Measurements from ENCODE around the gene ERN1. TPM values are rescaled to one million over a fixed set of nuclear protein-coding genes. Genes with fewer than 3 reads are reported as not detected.
"Not testable (repeated sequence)": the region's sequence is repeated elsewhere in the genome, so short reads cannot be mapped to it uniquely, and the experiment has no call there.

Gene ERN1
- total RNA-seq, result 9.9 and 14.1 TPM in 2 replicates

DNA sequence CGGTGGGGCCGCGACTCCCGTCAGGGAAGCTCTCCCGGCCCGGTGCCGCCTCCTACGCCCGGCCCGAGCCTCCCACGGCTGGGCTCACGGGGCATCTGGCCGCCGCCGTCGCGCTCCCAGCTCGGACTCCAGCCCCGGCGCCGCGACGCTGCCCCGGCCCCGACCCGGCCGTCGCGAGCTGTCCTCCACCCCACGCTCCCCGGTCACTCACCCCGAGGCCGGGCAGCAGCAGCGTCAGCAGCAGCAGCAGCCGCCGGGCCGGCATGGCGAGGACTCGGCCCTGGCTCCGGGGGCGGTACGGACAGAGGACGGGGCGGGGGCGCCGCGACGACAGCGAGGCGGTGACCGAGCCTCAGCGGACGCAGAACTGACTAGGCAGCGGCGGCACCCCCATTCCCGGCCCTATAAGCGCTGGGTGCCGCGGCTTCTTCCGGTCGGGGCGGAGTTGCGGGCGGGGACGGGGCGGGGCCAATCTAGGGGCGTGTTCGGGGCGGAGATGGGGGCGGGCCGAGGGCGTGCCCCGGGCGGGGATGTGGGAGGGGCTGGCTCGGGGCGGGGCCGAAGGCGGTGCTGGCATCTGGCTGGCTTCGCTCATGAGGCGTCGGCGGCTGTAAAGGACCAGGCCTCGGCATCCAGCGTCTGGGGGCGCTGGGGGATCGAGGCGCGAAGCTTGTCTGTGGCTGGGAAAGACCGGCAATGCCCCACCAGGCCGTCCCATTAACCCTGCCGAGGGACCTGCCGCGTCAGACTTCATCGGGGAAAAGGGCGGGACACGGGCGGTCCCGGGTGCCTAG is at the start of gene ERN1:
Gene ERN1, minus strand, starts transcription at position 380 of the 794 bp plus-strand sequence. Its CDS starts 115 bp downstream, at position 265.
- peak; percentile 84 for DNase-seq (ENCODE audit: low read depth, low spot score)

DNA sequence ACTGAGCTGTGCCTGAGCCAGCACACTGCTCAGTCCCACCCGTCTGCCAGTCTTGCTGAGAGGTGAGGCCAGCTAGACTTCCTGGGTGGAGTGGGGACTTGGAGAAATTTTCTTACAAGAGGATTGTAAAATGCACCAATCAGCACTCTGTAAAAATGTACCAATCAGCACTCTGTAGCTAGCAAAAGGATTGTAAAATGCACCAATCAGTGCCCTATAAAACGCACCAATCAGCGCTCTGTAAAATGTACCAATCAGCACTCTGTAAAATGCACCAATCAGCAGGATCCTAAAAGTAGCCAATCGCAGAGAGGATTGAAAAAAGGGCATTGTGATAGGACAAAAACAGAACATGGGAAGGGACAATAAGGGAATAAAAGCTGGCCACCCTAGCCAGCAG is 49.1 kb upstream of the ERN1 start:
- not testable (repeated sequence) for DNase-seq (ENCODE audit: low read depth, low spot score)

DNA sequence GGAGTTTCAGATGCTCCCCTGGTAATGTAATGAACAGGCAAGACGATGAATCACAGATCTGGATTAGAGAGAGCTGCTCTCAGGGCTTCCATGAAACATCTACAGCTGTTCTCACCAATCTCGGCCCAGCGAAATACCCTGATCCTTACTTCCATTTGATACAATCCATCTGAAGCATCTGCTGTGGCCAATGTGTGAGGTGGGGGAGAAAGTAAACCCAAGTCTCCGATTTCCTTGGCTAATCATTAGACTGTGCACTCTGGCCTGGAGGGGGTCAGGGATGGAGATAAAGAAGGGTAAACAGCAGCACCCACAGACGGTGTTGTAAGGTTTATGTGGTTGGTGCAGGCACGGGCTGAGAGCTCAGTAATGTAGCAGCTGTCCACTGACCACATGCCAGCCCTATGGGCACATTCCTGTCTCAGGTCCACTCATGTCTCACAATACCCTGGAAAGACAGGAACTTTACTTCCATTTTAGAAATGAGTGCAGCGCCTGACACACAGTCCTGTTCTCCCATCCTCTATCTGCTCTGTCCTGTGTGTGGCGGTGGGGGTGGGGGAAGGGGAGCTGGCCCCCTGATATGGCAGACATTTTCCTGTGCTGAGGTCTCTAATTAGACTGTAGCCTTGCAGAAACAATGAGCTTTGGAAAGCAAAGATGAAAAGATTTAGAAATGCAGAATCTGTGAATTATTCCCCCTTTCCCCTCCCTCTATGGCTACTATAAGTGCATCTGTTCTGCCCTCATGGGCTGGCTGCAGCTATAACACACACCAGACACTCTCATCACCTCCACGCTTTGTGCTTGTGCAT is 48.3 kb upstream of the ERN1 start:
- DNase-seq (ENCODE audit: low read depth, low spot score), result no peak

DNA sequence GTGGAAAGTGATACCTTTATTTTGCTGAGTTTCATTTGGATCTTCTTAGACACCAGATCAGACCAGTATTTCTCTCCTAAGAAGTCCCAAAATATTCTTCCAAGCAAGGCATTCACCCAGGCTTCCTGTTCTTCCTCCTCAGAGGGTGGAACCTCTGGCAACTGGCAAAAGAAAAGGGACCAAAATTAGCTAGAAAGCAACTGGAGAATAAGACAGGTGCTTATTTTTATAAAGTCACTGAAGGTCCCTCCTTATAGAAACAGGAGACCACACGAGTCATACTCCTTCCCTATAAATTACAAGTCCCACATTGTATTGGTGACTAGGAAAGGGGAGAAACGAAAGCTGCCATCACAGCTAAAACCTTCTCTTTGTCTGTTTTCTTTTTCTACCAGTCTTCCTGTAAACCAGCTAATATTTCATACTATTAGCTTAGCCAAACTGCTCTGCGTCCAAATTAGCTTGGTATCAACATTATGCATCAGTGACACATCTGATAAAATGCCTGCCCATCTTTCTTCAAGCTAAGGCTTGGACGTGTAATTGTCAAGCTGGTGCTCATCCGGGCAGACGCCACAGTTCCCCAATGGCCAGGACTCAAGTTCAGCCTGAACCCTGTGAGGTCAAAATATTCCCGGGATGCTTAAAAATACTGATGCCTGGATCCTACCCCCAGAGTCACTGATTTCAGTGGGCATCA is 47.5 kb upstream of the ERN1 start:
- DNase-seq (ENCODE audit: low read depth, low spot score), result no peak

DNA sequence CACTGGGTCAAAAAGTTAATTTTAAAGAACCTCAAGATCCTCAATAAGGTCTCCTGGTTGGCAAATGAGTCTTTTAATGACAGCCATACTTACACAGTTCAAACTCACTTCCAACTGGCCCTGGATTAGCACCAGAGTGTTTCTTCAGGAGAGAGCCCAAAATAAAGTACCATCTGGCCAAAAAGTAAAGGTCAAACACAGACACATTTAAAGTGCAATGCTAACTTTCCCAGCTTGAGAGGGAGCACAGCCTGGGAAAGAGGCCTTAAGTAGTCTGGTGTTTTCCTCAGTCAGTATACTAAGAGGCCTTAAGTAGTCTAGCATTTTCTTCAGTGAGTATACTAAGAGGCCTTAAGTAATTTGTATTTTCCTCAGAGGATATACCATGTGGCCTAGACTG is 46.6 kb upstream of the ERN1 start:
- no peak for DNase-seq (ENCODE audit: low read depth, low spot score)

DNA sequence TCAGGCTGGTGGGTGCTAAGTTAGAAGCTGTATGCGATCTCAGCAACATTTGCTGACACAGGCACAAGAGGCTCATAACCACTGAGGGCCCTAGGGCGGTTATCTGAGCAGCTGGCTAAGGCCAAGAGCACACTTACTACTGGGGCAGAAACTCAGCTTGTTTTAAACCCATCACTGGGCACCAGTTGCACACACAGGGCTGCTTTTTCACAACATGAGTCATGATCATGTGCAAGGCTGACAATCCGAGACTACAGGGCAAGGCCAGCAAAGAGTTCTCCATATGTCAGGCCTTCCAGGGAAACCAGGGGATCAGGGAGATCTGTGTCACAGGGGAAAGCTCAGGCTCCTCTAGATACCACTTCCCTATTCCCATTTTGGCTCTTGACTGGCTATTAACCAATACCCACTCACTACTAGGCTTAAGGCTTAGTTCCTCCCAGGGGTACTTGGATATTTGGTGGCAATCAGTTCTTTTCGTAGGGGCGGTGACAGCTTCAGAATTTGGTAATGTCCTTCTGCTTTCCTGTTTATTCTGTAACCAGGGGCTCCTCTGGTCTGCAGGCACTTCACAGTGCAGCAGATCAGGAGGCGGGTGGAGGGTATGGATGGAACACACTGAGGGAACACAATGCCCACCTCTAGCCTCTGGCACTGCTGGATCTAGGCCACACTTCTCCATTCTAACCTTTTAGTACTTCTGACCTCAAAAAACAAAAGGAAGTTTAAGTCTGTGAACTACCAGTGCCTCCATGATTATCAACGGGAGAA is 44.9 kb upstream of the ERN1 start:
- peak; percentile 52 for DNase-seq (ENCODE audit: low read depth, low spot score)

DNA sequence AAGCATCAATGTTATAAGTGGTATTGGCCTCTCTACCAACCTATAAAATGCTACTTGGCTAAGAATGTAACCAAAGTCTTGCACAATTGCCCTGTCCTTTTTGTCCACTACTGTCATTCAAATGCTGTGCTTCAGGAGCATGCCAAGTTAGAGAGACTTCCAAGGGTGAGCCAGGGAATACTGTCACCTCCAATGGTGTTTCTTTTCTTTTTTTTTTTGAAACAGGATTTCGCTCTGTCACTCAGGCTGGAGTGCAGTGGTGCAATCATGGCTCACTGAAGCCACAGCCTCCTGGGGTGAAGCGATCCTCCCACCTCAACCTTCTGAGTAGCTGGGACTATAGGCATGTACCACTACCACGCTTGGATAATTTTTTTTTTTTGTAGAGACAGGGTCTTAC is 43.7 kb upstream of the ERN1 start:
- no peak for DNase-seq (ENCODE audit: low read depth, low spot score)

DNA sequence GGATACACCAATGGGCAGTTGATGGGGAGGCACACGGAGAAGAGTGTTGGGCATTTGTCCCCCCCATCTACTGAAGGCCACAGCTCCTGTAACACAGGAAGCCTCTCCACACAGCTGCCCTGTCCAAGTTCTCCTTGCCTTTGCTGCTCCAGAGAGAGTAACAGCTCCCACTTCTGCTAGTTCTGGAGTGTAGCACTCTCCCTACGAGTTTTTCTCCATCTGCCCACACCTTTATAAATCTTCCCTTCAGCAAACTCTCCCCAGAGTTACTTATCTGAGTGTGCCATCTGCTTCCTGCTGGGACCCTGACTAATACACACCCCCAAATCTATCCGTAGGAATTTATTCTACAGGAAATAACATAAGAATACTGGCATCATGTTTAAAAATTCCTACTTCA is 42.6 kb upstream of the ERN1 start:
- peak; percentile 94 for DNase-seq (ENCODE audit: low read depth, low spot score)

DNA sequence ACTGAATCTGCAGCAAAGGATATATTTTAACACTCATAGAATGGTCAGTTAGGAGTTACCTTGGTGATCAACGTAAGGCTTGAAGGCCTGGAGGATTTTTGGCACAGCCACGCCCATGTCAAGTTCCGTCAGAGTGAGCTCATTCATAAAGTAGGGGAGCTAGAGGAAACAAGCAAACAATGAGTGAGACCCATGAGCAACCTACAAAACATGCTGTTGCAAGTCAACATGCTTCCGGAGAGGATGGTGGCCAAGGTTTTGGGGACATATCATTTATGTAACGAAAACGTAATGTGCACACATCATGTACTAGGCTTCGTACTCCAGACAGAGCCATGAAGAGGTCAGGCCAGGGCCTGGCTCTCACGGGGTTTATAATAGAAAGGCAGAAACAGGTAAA is 41.1 kb upstream of the ERN1 start:
- peak; percentile 80 for DNase-seq (ENCODE audit: low read depth, low spot score)

DNA sequence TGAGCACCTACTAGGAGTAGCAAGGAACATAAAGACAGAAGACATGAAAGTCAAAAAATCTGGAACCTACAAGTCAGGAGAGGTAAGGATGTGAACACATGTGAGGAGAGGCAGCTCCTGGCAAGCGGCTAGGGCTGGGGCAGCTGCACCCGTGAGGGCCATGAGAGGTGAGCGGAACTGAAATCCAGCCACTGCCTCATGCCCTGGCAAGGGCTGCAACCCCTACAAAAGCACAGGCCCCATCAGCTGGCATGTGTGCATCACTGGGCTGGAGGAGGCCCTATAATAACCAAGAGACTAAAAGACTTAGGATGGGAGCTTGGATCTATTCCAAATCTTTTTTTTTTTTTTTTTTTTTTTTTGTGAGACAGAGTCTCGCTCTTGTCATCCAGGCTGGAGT is 40.3 kb upstream of the ERN1 start:
- DNase-seq (ENCODE audit: low read depth, low spot score), result no peak

DNA sequence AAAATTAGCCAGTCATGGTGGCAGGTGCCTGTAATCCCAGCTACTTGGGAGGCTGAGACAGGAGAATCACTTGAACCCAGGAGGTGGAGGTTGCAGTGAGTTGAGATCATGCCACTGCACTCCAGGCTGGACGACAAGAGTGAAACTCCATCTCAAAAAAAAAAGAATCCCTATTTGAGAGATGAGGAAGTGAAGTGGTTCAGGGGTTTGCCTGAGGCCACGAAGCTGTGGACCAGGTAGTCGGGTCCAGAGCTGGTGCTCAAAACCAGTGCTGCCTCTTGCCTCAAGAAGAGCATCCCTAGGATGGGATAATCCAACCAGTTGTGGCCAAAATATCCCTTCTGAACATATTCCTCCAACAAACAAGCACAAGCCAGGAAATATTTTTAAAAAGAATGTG is 37.7 kb upstream of the ERN1 start:
- not testable (repeated sequence) for DNase-seq (ENCODE audit: low read depth, low spot score)

DNA sequence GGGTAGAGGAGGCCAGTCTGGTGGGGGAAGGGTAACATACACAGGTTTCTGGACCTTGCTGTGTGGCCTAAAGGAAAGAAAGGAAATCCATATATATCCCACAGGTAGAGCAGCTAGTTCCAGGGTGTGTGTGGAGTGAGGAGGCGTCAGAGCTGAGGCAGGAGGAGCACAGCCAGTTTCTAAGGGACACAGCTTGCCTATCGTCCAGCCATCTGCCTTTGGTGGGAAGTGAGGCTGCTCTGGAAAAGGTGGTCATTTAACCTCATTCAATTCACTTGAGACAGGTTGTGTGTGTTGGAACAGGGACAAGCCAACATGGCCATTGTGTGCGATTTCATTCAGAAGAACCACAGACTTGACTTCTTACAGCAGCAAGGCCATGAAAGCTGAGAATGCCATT is 36.9 kb upstream of the ERN1 start:
- no peak for DNase-seq (ENCODE audit: low read depth, low spot score)

DNA sequence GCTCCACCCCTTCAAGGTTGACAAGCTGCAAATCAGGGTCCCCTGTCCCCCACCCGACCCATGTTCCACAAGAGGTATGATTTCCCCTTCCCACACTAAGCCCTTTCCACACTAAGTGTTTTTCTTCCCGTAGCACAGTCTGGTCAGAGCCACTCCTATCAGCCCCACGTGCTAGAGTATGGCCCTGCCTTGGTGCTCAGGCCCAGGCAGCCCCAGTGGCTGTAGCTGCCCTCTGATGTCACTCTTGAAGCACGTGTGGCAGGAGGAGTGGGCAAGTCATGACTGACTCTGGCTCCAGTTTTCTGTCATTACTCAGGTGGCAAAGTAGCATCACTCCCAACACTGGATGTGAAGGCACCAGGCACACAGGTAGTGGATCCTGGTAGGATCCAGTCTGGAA is 35.4 kb upstream of the ERN1 start:
- no peak for DNase-seq (ENCODE audit: low read depth, low spot score)

DNA sequence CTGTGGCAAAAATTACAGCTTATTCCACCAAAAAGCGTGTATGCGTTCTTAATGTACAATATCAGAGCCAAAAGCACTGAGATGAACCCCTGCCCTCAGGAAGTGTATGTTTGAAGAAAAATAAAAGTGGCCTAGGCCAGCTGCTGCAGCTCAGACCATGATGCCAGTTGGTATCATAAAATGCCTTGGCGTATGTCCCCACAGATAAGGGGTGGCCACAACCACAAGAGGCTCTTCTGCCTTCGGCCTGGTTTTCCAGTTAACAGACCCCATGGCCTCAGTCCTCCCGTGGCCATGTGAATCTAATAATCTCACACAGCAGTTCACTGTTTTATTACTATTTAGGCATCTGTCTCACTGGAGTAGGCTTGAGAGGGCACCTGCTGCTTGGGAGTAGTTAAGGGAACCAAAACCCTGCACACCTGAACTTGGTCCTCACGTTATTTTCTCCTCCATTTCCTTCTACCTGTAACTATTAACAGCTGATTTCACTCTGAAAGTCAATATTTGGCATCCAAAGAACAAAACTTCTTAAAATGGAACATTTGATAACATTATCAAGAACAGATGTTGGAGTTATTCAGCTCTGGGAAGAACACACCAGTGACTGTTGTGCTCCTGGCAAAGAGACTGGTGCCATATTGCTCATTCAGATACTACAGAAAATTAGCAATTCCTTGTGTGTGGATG is 34.8 kb upstream of the ERN1 start:
- DNase-seq (ENCODE audit: low read depth, low spot score), result no peak

DNA sequence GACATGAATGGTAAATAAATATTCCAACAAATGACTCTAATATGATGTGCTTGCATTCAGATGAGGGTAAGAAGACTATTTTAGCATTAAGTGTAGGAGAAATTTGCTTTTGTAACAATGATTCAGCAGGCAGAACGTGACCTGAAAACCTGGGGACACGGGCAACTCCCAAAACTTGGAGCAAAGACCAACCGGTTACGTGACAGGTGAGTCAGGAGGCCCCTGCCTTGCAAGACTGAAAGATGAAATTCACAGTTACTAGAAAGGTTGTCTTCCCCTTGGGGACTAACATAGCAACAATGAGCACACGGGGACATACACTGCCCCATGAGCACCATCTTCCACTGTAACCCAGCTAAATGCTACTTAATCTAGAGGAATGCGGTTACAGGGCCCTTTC is 33.5 kb upstream of the ERN1 start:
- no peak for DNase-seq (ENCODE audit: low read depth, low spot score)

DNA sequence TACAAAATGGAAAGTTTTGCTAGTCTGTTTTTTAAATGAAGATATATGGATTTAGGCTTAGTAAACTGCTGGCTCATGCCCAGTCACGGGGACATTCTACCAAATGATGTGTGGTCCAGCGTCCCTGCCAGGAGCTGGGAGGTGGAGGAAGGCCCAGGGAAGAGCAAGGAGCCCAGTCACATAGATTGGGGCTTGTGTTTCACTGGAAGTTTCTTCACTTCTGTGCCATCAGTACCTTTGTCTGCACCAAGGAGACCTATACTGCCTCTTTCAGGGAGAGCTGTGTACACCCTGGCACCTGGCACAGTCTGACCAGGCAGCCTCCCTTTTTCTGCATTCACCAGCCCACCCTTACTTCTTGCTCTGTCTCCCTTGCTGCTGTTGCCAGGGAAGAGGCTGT is 32.6 kb upstream of the ERN1 start:
- DNase-seq (ENCODE audit: low read depth, low spot score), result no peak

DNA sequence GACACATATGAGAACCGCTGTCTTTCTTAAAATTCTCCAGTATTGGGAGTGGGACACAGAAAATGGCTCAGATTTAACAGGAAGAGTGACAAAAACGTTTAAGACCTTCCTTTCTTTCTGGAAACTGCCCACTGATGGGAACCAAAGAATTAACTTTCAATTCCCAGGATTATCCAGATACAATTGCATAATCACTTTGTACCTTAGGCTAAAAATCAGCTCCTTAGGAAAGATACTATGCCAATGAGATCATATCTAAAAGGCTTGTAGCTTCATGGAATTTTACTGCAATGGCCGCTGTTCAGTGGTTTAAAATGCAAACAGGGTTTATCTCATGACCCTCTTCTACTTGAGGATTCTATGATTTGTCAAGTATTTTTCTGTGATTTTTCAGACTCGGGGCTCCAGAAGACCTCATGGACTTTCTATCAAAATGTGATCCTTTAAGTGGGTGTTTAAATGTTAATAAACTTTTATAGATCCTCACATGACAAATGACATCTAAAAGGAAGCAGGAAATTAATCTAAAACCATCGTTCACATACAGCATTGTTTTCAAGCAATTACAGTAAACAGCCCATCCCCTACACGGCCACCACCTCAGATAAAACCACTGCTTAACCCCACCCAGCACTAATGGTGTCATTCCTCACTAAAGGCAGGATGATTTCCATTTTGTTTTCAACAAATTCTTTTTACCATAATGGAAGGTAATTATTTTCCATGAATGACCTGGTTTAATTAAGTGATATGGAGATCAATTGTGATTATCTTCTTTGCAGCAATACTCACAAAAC is 31.6 kb upstream of the ERN1 start:
- DNase-seq (ENCODE audit: low read depth, low spot score), result no peak

DNA sequence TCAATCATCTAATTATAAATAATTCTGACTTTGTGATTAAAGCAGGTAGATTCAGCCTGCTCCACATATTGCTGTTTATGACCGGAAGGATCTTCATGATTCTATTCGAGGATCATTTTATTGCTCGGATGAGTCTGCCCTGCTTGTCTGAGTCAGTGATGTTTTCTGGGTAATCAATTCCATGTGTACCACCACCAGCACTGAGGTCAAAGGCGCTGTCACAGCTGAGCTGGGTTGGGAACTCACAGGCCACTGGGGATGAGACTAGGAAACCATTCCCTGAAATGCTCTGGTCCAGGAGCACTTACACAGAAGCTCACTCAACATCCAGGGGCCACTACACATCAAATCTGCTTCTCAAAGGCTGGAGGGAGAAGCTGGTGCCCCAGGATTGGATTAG is 30.4 kb upstream of the ERN1 start:
- DNase-seq (ENCODE audit: low read depth, low spot score), result no peak

DNA sequence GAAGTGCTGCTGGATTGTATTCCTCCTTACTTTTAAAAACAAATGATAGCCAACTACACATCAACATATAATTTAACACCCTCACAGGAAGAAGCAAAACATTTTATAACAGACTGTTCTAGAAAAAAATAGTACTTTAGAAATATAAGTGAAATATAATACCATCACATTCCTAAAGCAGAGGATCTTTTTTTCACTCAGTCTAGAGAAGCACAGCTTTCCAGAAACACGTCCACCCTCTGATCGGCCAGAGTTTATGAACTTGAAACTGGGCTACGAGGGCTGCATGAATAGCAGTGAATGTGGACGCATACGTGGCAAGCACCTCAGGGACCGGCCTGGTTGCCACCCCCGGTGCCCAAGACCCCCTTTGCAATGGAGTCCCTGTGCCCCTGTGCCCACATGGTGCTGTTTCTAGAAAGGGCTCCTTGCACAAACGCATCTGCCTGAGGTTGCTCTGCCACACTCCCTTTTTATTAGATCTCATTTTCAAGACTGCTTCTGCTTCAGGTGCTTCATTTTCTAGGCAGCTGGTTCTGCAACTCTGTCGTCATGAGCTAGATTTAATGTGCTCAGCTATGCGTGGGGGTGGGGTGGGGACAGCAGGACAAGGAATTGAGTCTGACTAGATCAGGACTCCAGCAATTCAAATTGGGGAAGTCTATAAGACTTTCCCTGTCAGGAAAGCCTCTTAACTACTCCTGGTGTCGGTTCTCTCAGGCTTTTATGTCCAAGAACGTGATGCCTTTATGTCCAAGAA is 29.1 kb upstream of the ERN1 start:
- DNase-seq (ENCODE audit: low read depth, low spot score), result no peak

Data from pulmonary artery endothelial cell (primary cell).